GM21737 (cell line): ENCODE results near the gene SYNGR2.

Source experiments
- ATAC-seq: cut with Tn5 transposase; IDR thresholded peaks from one replicate; pipeline ENCODE4 v1.9.1; 2021; ENCODE audit warnings: mild to moderate bottlenecking, moderate library complexity; ENCODE audit not compliant: unreplicated experiment

The SYNGR2 gene, protein sequence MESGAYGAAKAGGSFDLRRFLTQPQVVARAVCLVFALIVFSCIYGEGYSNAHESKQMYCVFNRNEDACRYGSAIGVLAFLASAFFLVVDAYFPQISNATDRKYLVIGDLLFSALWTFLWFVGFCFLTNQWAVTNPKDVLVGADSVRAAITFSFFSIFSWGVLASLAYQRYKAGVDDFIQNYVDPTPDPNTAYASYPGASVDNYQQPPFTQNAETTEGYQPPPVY

DNA sequence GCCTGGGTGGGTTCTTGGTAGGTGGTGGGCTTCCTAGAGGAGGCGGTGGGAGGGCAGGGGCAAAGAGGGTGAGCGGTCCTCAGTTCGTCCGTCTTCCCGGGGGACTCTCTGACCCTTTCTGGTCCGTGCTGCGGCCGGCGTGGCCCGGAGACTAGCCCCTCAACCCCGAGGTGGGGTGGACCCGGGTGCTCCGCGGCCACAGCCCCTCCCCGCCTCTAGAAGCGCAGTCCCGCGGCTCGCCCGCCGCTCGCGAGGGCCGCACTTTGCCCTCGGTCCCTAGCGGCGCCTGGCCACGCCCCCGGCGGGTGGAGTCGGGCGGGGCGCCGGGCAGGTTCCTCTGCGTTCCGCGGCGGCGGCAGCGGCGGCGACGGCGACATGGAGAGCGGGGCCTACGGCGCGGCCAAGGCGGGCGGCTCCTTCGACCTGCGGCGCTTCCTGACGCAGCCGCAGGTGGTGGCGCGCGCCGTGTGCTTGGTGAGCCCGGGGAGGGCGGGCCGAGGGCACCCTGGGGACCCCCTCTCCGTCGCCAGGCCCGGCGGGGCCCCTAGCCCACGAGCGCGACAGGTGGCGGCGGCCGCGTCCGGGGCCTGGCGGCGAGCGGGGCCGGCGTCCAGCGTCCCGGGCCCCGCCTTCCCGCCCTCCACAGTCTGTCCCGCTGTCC, at the start of gene SYNGR2:
Gene SYNGR2 (plus strand): TSS at position 340 of the 661 bp plus-strand sequence. CDS start 36 bp downstream, at position 376.
- no peak for ATAC-seq

DNA sequence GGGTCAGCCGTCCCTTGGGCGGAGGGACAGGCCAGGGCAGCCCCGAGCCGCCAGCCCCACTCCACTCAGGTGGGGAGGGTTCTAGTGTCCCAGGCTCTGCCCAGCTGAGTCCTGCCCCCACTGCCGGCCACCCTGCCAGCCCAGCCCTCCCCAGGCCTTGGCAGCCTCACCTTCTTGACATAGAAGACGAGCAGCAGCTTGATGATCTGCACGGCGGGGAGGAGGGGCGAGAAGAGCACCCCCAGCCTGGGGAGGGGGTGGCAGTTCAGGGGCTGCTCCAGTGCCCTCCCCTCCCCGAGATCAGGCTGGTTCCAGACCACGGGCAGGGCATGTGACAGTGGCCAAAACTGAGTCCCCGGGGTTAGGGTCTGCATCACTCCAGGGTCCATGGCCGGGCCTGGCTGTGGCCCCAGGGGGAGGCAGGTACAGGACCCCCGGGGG, 49.6 kb upstream of the SYNGR2 start:
- no peak for ATAC-seq

DNA sequence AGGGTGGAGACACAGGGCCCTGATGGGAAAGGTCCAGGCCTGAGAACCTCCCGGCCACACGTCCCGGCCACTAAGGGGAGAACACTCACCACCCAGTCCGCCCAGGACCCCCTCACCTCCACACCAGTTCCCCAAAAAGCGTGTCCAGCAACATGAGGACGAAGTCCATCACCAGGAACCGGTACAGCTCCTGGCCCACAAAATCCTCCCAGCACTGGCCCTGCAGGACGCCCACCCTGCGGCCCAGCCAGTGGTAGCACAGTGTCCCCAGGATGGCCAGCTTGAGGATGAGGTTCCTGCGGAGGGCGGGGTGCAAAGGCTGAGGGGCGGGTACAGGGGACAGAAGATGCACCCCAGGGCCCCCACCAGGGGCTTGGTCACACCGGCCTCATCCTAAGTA, 47.8 kb upstream of the SYNGR2 start:
- no peak for ATAC-seq

DNA sequence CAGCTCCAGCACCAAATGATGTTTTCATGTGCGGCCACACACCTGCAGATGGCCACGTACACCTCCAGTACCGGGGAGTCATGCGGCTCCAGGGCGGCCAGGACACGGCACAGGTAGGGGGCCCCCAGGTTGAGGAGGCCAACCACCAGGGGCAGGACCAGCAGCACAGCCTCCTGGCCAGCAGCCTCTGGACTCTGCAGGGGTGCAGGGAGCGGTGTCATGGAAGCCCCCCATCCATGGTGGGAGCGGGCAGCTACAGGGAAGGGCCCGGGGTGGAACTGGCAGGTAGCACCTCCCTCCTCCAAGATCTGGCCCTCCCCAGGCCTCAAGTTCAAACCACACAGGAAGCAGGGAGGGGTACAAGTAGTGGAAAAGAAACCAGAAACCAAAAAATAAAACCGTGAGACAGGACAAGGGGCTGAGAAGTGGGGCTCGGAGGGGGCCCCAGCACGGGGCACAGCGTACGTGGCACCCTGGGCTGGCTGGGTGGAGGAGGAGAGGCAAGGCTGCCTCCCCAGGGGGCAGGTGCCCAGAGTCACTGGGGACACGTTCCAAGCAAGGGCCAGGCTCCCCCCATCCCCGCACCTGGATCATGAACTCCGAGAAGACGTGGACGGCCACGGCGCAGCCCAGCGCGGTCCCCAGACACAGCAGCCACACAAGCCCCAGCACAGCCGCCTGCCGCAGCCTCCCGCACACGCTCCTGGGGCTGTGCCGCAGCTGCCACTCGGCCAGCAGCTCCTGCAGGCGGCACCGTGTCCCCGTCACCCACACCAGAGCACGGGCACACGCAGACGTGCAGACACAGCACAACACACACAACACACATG, 47.2 kb upstream of the SYNGR2 start:
- ATAC-seq, result no peak

DNA sequence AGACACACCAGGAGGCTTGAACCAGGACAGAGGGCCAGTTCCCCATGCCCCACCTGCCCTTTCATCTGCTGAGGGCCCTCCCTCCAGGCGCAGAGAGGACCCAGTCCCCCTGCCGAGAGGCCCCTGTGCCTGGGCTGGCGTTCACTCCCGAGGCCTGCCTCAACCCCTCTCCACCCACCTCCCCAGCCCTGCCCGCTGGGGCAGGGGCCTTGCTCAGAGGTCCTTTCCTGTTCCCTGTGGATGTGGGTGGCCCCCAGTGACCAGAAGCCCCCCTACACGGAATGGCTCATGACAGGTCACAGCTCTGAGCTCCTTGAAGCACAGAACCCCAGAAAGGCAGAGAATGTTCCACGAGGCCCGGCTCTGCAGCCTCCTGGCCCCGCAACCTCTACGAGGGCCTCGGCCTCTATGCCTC, 46.6 kb upstream of the SYNGR2 start:
- ATAC-seq, result no peak

DNA sequence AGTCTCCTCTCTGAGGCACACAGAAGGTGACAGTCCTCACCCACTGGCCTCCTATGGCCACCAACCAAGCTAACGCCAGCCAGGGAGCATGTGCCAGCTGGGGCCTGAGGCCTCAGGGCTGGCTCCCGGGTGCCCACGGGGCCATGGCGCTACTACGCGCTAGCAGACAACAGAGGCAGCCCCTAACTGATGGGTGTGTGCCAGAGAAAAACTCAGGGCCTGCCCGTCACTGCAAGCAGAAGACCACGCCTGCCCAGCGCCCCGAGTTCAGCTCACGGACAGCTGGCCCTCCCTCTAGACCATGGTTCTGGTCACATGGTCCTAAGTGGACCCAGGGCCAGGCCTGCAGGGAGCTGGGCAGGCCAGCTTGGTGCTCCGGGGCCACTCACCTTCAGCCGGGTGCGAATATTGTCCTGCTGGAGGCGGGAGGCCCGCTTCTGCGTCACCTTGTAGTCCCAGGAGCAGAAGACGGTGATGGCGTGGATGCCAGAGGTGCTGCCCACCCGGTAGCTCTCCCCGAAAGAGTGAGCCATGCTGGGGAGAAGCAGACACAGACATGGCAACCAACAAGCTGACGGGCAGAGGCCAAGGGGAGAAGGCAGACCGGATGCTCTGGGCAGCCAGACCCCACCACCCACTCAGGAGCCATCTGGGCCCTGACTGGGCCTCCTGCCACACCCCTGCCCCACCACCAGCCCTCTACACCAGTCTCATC, 46.0 kb upstream of the SYNGR2 start:
- ATAC-seq, result no peak

DNA sequence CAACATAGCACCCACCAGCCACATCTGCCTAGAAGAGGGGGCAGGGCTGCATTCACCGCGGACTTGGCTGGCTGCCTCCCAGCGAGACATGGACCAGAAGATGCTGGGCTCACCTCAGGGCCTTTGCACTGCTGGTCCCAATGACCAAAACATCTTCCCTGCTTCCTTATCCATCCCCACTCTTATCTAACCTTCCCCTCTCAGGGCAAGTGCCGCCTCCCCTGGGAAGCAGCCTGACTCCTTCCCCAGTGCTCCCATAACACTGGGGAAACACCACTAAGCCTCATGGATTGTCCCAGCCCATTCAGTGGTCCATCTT, 45.5 kb upstream of the SYNGR2 start:
- ATAC-seq, result no peak

DNA sequence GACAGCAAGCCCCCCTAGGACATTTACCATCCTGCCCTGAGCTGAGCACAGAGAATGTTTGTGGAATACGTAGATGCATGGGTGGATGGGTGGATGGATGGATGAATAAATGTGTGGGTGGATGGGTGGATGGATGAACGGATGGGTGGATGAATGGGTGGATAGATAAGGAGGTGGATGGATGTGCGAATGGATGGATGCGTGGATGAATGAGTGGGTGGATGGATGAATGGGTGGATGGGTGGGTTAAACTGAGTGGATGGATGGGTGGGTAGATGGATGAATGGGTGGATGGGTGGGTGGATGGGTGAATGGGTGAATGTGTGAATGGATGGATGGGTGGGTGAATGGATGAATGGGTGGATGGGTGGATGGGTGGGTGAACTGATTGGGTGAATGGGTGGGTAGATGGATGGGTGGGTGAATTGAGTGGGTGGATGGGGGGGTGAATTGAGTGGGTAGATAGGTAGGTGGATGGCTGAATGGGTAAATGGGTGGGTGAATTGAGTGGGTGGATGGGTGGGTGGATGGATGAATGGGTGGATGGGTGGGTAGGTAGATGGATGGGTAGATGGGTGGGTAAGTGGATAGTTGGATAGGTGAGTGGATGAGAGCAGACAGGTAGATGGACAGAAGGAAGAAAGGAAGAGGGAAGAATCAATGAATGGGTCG, 45.0 kb upstream of the SYNGR2 start:
- ATAC-seq, result no peak

DNA sequence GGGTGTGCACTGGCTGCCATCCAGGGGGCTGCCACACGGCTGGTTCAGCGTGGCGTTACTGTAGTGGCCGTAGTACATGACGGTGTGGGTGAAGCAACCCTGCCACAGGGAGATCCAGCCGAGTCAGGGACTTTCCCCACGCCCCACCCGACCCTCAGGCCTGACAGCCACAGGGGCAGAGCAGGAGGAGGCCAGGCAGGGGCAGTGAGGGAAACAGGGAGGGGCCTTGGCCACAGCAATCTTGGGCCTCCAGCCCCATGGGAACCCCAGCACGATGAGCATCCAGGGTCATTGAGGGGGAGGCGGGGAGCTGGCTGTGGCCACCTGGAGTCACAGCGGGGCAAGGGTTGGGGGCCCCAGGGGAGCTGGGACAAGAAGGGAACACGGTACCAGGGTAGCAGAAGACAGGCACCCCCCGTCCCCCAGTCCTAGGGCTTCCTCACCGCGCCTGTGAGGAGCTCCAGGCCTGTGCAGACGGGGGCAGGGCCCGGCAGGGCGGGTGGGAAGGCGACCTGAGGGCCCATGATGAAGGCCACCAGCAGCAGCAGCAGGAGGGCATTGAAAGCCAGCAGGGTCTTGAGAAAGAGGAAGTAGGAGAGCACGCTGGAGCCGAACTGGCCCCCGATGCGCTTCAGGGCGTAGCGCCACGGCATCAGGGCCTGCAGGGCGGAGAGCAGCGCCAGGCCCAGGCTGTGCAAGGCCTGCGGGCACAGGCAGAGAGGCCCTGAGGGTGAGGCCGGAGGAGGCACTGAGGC, 44.1 kb upstream of the SYNGR2 start:
- ATAC-seq, result no peak

DNA sequence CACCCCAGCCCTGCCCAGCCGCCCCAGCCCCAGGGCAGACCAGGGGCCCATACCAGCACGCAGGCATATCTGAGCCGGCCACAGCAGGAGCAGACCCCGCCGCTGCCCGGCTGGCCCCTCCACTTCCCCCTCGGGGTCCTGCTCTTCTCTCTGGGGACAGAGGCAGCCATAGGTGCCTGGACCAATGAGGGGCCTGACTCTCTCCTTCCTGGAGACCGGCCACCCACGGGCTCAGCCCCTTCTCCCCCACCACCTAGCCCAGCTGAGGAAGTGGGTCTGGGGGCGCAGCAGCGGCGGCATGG, 43.6 kb upstream of the SYNGR2 start:
- no peak for ATAC-seq

DNA sequence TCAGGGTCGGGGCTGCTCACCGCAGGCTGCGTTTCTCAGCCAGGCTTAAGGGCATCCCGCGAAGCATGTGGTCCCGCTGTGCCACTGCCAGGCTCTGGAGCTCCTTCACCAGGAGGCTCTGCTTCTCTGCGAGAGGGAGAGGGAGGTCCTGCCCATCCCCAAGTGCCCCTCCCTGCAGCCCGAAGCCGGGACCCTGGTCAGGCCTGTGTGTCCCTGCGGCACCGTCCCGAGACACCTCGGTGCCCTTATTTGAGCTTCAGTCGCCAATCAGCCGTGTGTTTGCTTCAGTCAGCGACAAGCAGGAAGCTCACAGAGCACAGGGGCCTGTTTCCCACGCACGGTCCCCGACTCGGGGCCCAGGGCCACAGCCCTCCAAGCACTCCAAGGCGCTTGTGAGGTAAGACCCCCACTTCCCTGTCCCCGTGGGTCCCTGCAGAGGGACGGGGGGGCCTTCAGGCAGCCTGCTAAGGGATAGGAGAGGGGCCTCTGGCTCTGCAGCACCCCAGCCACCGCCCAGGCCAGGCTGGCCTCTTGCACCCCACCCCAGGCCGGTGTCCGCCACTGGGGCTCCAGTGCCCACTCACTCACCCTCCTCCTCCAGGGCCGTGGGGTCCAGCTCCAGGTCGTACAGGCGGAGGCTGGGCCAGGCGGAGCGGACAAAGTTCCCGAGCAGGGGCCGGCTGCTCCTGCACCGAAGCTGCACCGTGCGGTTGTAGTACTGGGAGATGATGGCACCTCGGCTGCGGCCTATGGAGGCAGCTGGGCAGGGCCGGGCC, 43.1 kb upstream of the SYNGR2 start:
- ATAC-seq, result no peak

DNA sequence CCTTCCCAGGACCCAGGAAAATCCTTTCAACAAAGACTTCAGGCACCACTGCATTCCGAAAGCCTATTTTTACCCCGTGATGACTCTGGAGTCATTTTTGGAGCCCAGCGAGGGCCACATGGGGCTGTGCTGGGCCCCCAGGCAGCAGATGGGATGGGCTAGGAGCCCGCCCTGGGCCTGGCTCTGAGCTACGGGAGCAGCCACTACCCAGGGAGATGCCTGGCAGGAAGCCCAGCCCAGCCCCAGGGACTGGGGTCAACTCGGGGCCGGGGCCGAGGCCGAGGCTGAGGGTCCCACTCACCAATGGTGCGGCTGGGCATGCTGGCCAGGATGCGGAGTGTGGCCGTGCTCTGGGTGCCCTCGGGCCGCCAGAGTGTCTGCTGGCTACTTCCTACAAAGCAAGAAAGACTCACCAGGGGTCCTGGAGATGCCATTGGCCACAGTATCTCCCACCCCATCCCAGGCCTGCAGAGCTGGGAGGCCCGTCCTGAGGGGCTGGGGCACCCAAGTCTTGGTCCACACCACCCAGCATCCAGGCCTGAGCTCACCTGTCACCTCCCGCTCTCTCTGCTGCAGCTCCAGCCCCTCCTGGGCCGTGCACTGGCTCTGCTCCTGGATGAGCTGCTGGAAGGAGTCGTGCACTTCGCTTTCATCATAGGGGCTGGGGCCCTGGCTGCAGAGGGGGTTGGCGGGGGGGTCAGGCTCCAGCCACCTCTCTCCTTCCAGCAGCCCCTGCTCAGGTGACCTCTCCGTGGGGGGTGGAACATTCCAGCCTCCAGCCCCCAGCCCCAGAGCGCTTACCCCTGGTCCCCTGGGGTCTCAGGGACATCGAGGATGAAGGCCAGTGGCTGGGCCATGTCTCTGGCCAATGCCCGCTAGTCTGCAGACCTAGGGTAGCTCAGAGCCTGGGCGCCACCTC, 42.1 kb upstream of the SYNGR2 start:
- no peak for ATAC-seq

DNA sequence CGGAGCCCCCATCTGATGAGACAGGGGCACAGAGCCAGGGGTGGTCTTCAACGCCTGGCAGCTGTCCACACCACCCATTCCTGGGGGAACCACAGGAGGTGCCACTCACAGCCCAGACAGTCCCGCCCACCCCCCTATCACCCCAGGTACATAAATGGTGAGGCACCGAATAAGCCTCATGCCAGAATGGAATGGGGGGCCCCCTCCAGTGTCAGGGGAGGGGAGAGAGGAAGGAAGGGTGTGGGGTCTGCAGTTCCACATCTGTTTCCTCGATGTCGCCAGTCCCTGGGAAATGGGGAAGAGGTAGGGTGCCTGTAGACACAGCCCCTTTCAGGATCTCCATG, 41.5 kb upstream of the SYNGR2 start:
- no peak for ATAC-seq

DNA sequence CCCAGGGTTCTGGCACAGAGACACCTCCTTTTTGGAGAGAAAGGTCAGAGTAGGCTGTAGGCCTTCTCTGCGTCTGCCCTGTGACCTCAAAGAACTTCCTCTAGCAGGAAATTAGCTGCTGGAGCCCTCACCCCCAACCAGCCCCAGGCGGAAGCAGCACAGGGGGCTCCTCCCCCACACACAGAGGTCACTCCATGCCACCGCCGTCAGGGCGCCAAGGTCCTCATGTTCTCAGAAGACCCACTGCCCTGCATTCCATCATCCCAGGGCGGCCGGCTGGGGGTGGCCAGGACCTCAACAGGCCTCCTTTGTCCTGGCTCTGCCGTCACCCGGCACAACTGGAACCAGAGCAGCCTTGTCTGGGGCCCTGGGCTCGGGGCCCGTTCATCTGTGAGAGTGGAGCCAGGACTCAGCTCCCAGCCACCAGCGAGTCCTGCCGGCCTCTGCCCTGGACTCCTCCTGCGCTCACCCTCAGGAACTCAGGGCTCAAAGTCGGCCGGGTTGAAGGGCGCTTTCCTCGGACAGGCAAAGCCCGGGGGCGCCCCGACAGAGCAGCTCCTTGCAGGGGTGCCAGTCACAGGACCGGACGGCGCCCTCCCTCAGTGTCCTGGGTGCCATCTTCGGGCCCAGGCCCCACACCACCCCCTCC, 41.0 kb upstream of the SYNGR2 start:
- ATAC-seq, result no peak

DNA sequence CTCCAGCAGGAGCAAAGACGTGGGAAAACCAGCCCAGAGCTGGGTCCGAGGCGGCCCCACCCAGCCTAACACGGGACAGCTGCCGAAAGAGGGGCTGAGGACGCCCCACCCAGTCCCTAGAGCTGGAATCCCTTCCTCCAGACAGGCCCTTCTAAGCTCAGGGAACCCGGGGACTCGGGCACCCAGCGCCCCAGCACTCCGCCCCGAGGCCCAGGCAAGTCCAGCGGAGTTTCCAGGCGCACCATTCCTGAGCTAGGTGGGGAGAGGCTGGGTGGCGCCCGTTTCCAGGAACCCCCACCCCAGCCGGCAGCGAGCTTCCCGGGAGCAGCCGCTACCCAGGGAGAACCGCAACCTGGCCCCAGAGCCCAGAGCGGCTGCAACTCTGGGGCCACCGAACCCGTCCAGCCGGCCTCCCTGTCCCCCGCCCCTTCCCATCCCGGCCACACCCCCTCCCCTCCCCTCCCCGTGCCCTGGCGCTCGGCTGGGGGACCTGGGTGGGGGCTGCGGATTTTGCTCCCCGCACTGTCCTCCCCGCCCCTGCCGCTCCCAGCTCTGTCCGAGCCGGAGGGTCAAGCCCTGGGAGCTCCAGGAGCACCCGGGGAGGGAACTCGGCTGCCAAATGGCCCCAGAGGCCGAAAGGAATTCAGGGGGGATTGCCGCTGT, 40.4 kb upstream of the SYNGR2 start:
- no peak for ATAC-seq

DNA sequence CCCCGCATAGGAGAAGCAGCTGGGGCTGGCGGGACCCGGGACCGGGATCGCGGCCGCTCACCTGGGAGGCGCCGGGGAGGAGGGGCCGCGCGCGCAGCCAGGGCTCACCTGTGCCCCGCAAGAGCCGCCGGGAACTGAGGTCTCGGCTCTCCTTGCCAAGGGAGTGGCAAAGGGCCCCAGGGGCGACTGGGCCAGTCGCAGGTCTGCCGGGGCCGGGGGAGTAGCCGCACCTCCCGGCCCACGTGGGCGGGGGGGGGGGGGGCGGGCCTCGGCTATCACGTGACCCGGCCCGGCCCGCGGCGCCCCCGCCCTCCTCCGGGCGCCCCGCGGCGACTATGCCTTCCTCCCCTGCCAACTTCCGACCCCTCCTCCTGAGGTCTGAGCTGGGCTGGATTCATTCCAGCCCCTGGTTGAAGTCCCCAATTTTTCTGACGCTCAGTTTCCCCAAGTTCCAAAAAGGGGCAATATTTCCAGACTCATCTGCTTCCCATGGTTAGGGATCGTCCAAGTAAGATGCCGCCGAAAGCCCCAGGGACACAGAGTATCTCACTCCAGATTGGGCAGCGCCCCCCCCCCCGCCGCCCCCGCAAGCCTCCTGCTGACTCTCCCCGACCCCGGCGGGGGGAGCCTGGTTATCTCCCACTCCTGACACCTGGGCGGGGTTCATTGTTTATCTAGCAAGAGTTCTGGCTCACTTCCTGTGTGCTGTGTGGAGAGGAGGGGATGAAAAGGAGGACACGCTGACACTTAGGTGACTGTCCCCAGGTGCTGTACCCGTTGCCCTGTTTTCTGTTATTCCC, 39.6 kb upstream of the SYNGR2 start, which contains the start of gene TMC6:
Gene TMC6 (minus strand): TSS at position 205 of the 800 bp plus-strand sequence. CDS start 1,923 bp downstream, outside the sequence.
- no peak for ATAC-seq
